SJCRH30 (cell line): ENCODE data around the gene BSDC1. TPM values are rescaled to one million over a fixed set of nuclear protein-coding genes. Genes with fewer than 3 reads are reported as not detected.
A peak's percentile ranks its signal among the peaks of the same experiment; 100 is the strongest.
"Not testable (repeated sequence)": the region's sequence is repeated elsewhere in the genome, so short reads cannot be mapped to it uniquely, and the experiment has no call there.

Experiments
- DNase-seq, 2 experiments: peaks; one replicate each; pipeline ENCODE4 v3.0.0-alpha.2; 2015 to 2020
- H3K27ac ChIP-seq: fragments of 250-450 bp; sonication (Bioruptor Pico); 2 replicates; pipeline ENCODE4 v1.5.1; 2020; ENCODE audit warnings: mild to moderate bottlenecking, moderate library complexity
- H3K27me3 ChIP-seq: fragments of 250-450 bp; sonication (Bioruptor Pico); 2 replicates; pipeline ENCODE4 v1.5.1; 2020; ENCODE audit warnings: mild to moderate bottlenecking, moderate library complexity
- H3K36me3 ChIP-seq: fragments of 250-450 bp; sonication (Bioruptor Pico); 2 replicates; pipeline ENCODE4 v1.5.1; 2020; ENCODE audit warnings: mild to moderate bottlenecking, moderate library complexity
- H3K4me1 ChIP-seq: fragments of 250-450 bp; sonication (Bioruptor Pico); 2 replicates; pipeline ENCODE4 v1.5.1; 2020; ENCODE audit warnings: mild to moderate bottlenecking, moderate library complexity
- H3K4me3 ChIP-seq: fragments of 250-450 bp; sonication (Bioruptor Pico); 2 replicates; pipeline ENCODE4 v1.5.1; 2020; ENCODE audit warnings: mild to moderate bottlenecking, moderate library complexity
- H3K9me3 ChIP-seq: fragments of 250-450 bp; sonication (Bioruptor Pico); replicated peaks from 2 replicates; pipeline ENCODE4 v1.5.1; 2020; ENCODE audit warnings: mild to moderate bottlenecking, moderate library complexity
- total RNA-seq: library from RNA; depleted of rRNA; stranded (reverse); fragments of >200 nt; shearing (Covaris generic); gene quantifications from 2 replicates; pipeline ENCODE4 v1.2.3, GENCODE V29; 2014; rRNA removed

The BSDC1 gene
- total RNA-seq = 49.4 and 54.5 TPM in 2 replicates

DNA sequence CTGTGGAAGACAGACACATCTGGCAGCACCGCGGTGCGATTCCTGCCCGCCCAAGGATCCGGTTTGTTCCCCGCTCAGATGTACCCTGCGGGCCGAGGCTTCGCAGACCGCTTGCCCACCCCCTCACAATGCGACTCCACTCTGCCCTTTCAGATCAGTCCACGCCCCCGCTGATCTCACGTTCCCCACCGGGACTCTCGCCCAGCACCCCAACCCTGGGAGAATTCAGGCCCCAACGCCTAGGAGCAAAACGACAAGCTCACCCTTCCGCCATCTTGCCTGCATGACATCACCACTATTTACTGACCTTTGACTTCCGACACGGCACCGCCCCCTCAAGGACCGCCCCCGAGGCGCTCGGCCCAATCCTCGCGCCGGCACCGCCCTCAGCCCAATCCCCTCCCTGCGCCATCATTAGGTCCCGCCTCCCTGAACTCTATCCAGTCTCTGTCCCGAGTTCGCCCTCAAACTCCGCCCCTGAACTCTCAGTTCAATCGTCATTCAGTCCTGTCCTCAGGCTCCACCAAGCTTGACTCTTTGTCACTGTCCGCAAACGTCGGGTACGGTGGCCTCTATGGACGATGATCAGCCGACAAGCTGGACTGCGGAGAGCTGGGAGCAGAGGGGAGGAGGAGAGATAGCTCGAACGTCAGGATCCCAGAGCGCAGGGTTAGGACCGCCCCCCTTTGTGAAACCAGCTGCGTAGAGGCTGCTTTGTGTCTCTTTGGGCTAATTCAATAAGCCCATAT, at the start of gene BSDC1:
Gene BSDC1 (minus strand): TSS at position 301 of the 749 bp plus-strand sequence. CDS start 27 bp downstream, at position 274.
- peaks cover 6% of the 10 kb centered on the region; the same call in 1 of the 2 replicates for H3K4me1 ChIP-seq
- peak within 1 kb of the TSS; percentile 84 for H3K4me3 ChIP-seq
- no peaks in the 10 kb centered on the region for H3K27me3 ChIP-seq
- peak; percentile 99 to 100 for DNase-seq
- peak within 1 kb of the TSS; percentile 77 for H3K27ac ChIP-seq
- H3K9me3 ChIP-seq = no peaks in the 10 kb centered on the region
- no peaks in the 10 kb centered on the region for H3K36me3 ChIP-seq

DNA sequence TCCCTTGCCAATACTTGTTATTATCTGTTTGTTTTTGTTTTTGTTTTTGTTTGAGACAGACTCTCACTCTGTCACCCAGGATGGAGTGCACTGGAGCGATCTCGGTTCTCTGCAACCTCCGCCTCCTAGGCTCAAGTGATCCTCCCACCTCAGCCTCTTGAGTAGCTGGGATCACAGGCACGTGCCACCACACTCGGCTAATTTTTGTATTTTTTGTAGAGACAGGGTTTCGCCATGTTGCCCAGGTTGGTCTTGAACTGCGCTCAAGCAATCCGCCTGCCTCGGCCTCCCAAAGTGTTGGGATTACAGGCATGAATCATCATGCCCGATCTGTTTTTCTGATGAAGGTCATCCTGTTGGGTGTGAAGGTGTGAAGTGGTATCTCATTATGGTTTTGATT, 47.2 kb upstream of the BSDC1 start:
- H3K4me1 ChIP-seq, H3K27me3 ChIP-seq, H3K36me3 ChIP-seq, H3K27ac ChIP-seq, DNase-seq, H3K4me3 ChIP-seq, H3K9me3 ChIP-seq: not testable (repeated sequence)

DNA sequence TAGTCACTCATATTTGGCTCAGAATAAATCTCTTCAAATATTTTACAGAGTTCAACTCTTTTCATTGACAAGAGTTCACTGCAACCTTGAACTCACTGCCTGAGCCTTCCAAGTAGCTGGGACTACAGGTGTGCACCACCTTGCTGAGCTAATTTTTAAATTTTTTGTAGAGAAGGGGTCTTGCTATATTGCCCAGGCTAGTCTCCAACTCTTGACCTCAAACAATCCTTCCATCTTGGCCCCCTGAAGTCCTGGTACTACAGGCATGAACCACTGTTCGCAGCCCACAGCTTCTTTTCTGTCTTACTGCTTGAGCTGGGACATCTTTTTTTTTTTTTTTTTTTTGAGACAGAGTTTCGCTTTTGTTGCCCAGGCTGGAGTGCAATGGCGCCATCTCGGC, 44.5 kb upstream of the BSDC1 start:
- H3K36me3 ChIP-seq, H3K27me3 ChIP-seq, H3K4me1 ChIP-seq, H3K4me3 ChIP-seq, H3K9me3 ChIP-seq, DNase-seq, H3K27ac ChIP-seq: not testable (repeated sequence)

DNA sequence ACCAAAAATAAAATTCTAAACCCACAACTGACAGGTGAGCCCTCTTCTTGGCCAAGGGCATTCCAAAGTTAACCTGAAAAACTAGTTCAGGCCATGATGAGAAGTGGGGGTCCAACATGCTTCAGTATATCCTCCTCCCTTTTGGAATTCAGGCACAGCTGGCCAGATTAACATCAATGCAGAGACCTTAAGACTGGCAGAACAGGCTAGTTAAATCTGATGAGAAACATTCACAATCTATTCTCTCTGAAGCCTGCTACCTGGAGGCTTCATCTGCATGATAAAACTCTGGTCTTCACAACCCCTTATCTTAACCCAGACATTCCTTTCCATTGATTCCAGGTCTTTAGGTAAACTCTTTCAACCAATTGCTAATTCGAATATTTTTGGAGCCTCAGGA, 43.9 kb upstream of the BSDC1 start:
- H3K9me3 ChIP-seq = no peaks in the 10 kb centered on the region
- peaks cover 4% of the 10 kb centered on the region for H3K27me3 ChIP-seq
- H3K36me3 ChIP-seq = no peaks in the 10 kb centered on the region
- H3K27ac ChIP-seq = no peak overlapping the region
- H3K4me1 ChIP-seq = no peaks in the 10 kb centered on the region
- no peak for DNase-seq
- no peak overlapping the region for H3K4me3 ChIP-seq

- no peak overlapping the region for H3K27ac ChIP-seq
- no peak for DNase-seq
- H3K36me3 ChIP-seq = no peaks in the 10 kb centered on the region
Measured at GRCh38 chr1:32431736-32432400, 37.6 kb upstream of the BSDC1 start.

GRCh38 chr1:32427264-32427963, 33.2 kb upstream of the BSDC1 start:
- no peaks in the 10 kb centered on the region for H3K4me1 ChIP-seq
- no peaks in the 10 kb centered on the region for H3K36me3 ChIP-seq
- no peak for DNase-seq
- H3K27me3 ChIP-seq = peaks cover 13% of the 10 kb centered on the region
- no peak overlapping the region for H3K4me3 ChIP-seq
- H3K9me3 ChIP-seq = no peaks in the 10 kb centered on the region
- no peak overlapping the region for H3K27ac ChIP-seq

More at GRCh38 chr1:32431736-32432400, 37.6 kb upstream of the BSDC1 start:
- Histone ChIP-seq H3K4me1 (no peaks in the 10 kb centered on the region), H3K4me3 (no peak overlapping the region), H3K9me3 (no peaks in the 10 kb centered on the region), H3K27me3 (peaks cover 13% of the 10 kb centered on the region)

- Histone ChIP-seq H3K4me3 (no peak overlapping the region), H3K4me1 (no peaks in the 10 kb centered on the region), H3K27ac (no peak overlapping the region), H3K9me3 (no peaks in the 10 kb centered on the region), H3K27me3 (peaks cover 7% of the 10 kb centered on the region), H3K36me3 (no peaks in the 10 kb centered on the region)
- DNase-seq = no peak
Measured at GRCh38 chr1:32426489-32427255, 32.4 kb upstream of the BSDC1 start.

GRCh38 chr1:32421775-32422174, 27.5 kb upstream of the BSDC1 start:
- no peaks in the 10 kb centered on the region for H3K27me3 ChIP-seq
- no peak overlapping the region for H3K4me3 ChIP-seq
- H3K27ac ChIP-seq = no peak overlapping the region
- H3K36me3 ChIP-seq = no peaks in the 10 kb centered on the region
- DNase-seq = no peak
- H3K4me1 ChIP-seq = no peaks in the 10 kb centered on the region
- H3K9me3 ChIP-seq = peaks cover 6% of the 10 kb centered on the region

DNA sequence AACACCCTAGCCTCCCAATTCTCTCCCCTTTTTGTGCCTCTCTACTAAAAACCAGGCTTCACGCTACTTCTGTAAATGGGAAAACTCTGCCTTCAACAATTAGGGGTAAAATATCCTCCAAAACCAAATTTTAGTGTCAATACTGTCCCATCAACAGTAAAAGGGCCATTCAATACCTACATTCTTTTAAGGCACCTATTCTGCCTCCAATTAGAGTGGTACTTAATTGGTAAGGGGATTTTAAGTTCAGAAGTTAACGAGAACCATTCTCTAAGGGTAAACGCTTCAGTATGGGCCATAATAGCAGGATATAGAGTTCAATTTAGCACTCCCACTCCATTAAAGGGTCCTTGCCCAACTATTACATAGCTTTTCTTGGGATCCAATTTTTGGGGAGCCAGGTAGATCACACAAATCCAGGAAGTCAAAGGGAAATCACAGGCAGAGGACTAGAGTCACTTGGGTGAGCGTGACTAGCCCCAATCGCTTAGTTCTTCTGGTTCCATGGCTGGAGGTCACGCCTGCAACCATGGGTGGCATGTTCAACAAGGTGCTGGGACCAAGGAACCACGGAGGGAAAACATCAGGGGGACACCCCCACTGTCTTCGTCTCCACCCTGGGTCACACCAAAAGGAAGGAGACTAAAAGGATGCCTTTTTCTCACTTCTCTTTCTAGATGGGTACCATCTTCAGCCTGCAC, 20.1 kb upstream of the BSDC1 start:
- no peak for DNase-seq
- no peaks in the 10 kb centered on the region for H3K27me3 ChIP-seq

GRCh38 chr1:32413507-32414185, 19.4 kb upstream of the BSDC1 start:
- Histone ChIP-seq H3K4me3 (no peak overlapping the region), H3K36me3 (no peaks in the 10 kb centered on the region), H3K4me1 (peaks cover 3% of the 10 kb centered on the region; the same call in 1 of the 2 replicates), H3K9me3 (peaks cover 2% of the 10 kb centered on the region), H3K27ac (no peak overlapping the region), H3K27me3 (no peaks in the 10 kb centered on the region)
- DNase-seq = peak; percentile 80 to 96

More for the DNA sequence above, 20.1 kb upstream of the BSDC1 start:
- peaks cover 6% of the 10 kb centered on the region for H3K9me3 ChIP-seq
- no peaks in the 10 kb centered on the region for H3K36me3 ChIP-seq
- peaks cover 3% of the 10 kb centered on the region; the same call in 1 of the 2 replicates for H3K4me1 ChIP-seq
- H3K4me3 ChIP-seq = no peak overlapping the region
- H3K27ac ChIP-seq = no peak overlapping the region

DNA sequence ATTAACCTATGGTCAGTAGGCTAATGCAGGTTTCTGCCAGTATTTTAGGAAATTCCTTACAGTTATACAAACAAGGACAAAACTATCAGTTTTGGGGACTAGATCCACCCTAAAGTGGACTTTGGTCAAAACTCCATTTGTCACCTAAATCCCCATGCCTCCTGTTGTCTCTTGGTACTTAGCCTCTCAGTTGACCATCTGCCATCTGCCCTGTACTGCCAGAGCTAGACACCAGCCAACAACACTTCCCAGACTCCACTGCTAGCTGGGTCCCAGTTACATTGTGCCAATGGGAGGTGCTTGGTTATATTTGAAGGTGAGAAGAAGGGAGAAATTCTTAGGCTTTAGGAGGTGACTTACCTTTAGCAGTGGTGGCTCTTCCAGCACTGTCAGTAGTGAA, 17.0 kb upstream of the BSDC1 start:
- Histone ChIP-seq H3K27ac (no peak overlapping the region), H3K4me1 (peaks cover 5% of the 10 kb centered on the region; the same call in 1 of the 2 replicates), H3K9me3 (no peaks in the 10 kb centered on the region), H3K27me3 (no peaks in the 10 kb centered on the region), H3K36me3 (no peaks in the 10 kb centered on the region), H3K4me3 (no peak overlapping the region)
- DNase-seq = no peak

DNA sequence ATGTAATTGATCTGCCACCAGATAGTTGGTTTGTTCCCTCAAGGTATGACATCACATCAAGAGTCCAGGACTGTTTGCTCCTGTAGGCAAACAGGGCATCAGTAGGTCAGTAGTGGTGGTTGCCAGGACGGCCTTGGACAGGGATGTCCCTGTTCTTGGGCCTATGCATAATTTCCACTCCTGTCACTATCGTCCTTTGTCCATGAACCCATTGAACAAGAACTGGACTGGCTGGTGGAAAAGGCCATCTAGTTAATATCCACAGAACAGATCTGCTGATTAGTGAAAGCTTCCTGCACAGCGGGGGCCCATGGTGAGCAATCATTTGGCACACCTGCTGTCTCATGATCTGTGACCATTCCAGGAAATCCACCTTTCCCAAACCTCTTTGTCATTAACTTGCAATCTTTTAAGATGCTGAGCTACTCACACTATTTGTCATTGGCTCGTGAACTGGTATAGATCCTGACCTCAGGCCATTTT, 12.4 kb upstream of the BSDC1 start:
- Histone ChIP-seq H3K4me3 (no peak overlapping the region), H3K4me1 (peaks cover 5% of the 10 kb centered on the region), H3K27ac (no peak overlapping the region), H3K36me3 (no peaks in the 10 kb centered on the region), H3K27me3 (no peaks in the 10 kb centered on the region), H3K9me3 (no peaks in the 10 kb centered on the region)
- DNase-seq = no peak

DNA sequence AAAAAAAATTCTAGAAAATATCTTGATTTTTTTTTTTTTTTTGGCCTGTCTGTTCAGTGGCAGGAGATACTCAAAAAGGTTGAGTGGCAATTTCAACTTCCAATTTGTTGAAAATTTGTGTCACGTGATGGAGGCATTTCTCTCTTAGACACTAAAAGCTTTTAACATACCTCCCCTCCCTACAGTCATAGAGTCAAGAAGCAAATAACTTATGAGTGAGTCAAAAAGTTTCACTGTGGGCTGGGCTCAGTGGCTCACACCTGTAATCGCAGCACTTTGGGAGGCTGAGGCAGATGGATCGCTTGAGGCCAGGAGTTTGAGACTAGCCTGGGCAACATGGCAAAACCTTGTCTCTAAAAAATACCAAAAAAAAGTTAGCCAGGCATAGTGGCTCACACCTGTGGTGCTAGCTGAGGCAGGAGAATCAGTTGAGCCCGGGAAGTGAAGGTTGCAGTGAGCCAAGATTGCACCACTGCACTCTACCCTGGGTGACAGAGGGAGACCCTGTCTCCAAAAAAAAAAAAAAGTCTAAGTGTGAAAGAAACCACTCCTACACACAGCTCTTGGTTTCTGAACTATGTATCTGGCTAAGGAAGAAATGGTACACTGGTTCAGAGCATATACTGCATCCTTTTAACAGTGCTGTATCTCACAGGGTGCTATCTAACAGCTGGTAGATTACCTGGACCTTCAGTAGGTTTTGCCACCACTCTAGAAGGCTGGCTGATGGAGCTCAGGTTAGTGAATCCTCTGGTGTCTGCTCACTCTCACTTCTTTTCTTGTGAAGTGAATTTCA, 11.6 kb upstream of the BSDC1 start:
- no peak overlapping the region for H3K4me3 ChIP-seq
- no peak for DNase-seq
- no peak overlapping the region for H3K27ac ChIP-seq
- no peaks in the 10 kb centered on the region for H3K9me3 ChIP-seq
- H3K4me1 ChIP-seq = peaks cover 9% of the 10 kb centered on the region
- no peaks in the 10 kb centered on the region for H3K27me3 ChIP-seq
- no peaks in the 10 kb centered on the region for H3K36me3 ChIP-seq
